Body of pancreas (tissue), 4 donors: ENCODE results near the gene PCGF1. TPM values are rescaled to one million over a fixed set of nuclear protein-coding genes. Genes with fewer than 3 reads are reported as not detected.

ENCODE experiments used
- ATAC-seq: fragments of 150-250 bp; one replicate; pipeline ENCODE4 v1.9.1; 2016
- DNase-seq, 4 donors: peaks; one replicate each; pipeline ENCODE4 v3.0.0-alpha.2; 2019
- H3K27ac ChIP-seq, 4 donors: fragments of 200-600 bp; sonication (generic); 1 replicate in 3 of 4; 2 replicates in 1 of 4; pipeline versions ENCODE4 v1.5.1 to v1.6.1; 2016 to 2019; ENCODE audit warnings: mild to moderate bottlenecking in 1 of 4, mixed read lengths in 1 of 4, moderate library complexity in 1 of 4
- H3K27me3 ChIP-seq, 2 donors: fragments of 200-600 bp; sonication (generic); one replicate each; pipeline ENCODE4 v1.6.0; 2016; ENCODE audit warnings: mild to moderate bottlenecking in 1 of 2
- H3K36me3 ChIP-seq, 2 donors: fragments of 200-600 bp; sonication (generic); replicated peaks in 1 of 2; 2 replicates each; pipeline ENCODE4 v1.5.1; 2016; ENCODE audit warnings: low read depth in 2 of 2; ENCODE audit not compliant: insufficient read depth in 1 of 2
- H3K4me1 ChIP-seq: fragments of 200-600 bp; sonication (generic); one replicate; pipeline ENCODE4 v1.6.0; 2016
- H3K4me3 ChIP-seq, 2 donors: fragments of 200-600 bp; sonication (generic); 1 replicate in 1 of 2; 2 replicates in 1 of 2; pipeline ENCODE4 v1.5.1; 2016 to 2019
- H3K9me3 ChIP-seq, 3 donors: fragments of 200-600 bp; sonication (generic); 1 replicate in 2 of 3; 2 replicates in 1 of 3; pipeline ENCODE4 v1.5.1; 2016
- POLR2A ChIP-seq, 3 donors: fragments of 450-650 bp; IDR thresholded peaks; one replicate each; pipeline ENCODE4 v1.6.1; 2016; ENCODE audit warnings: antibody characterized with exemption in 3 of 3, mild to moderate bottlenecking in 2 of 3
- WGBS, 2 donors: methylation state at CpG; one replicate each; pipeline ENCODE4 v1.1.5; 2017; 5-methylcytosine and 5-hydroxymethylcytosine counted together
- intact Hi-C: fragments of 100-400 bp; cut with DNase I; formaldehyde crosslinking; loops from one replicate; pipeline ENCODE4 v1.15.1; 2023
- total RNA-seq, 2 donors: library from RNA; depleted of rRNA; stranded (reverse); fragments of >200 nt; gene quantifications; one replicate each; pipeline ENCODE4 v1.1.0, GENCODE V29; 2016
- TF ChIP-seq, protein P1 (sequence below), 7 experiments: fragments of 450-650 bp in 4 of 7; fragments of 200-600 bp in 3 of 7; sonication (generic) in 3 of 7; IDR thresholded peaks; one replicate each; pipeline ENCODE4 v1.5.1; 2016 to 2019; ENCODE audit warnings: antibody characterized with exemption in 7 of 7

Gene PCGF1
- total RNA-seq, 2 donors from 2014 or later = 16.5 to 22.3 TPM

DNA sequence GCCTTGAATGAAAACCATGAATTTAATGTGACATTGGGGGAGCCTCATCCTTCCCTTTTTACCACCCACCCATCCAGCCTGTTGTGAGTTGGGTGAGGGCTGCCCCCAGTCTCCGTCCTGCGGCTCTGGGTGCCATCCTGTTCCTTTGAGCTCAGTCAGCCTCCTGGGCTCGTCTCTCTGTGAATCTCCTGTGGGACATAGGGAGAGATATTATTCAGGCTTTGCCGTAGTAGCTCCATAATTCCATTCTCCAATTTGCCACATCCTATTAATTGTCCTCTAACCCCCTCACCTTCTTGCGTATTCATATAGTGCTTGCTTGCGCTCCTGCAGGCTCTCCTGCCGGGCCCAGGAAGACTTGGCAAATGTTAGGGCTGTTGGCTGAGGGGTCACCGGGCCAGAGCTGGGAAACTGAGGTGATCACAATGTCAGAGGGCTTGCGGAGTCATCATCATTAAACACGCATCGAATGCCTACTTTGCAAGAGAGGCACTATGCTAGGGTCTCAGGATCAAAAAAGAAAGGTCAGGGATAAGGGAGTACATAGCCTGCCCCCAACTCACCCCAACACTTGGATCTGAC, 19.2 kb upstream of the PCGF1 start:
- no peak overlapping the region for H3K27ac ChIP-seq
- peaks cover 27% of the 10 kb centered on the region for H3K4me1 ChIP-seq
- no peak for TF ChIP-seq POLR2A (IDR thresholded peaks at IDR 0.05)
- TF ChIP-seq, protein P1, sequence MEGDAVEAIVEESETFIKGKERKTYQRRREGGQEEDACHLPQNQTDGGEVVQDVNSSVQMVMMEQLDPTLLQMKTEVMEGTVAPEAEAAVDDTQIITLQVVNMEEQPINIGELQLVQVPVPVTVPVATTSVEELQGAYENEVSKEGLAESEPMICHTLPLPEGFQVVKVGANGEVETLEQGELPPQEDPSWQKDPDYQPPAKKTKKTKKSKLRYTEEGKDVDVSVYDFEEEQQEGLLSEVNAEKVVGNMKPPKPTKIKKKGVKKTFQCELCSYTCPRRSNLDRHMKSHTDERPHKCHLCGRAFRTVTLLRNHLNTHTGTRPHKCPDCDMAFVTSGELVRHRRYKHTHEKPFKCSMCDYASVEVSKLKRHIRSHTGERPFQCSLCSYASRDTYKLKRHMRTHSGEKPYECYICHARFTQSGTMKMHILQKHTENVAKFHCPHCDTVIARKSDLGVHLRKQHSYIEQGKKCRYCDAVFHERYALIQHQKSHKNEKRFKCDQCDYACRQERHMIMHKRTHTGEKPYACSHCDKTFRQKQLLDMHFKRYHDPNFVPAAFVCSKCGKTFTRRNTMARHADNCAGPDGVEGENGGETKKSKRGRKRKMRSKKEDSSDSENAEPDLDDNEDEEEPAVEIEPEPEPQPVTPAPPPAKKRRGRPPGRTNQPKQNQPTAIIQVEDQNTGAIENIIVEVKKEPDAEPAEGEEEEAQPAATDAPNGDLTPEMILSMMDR (IDR thresholded peaks at IDR 0.05) = no peak
- WGBS, 2 donors = 95 to 99% methylated on average over 11 of the region's 11 CpGs
- no peak overlapping the region for H3K4me3 ChIP-seq
- no peaks in the 10 kb centered on the region for H3K9me3 ChIP-seq
- ATAC-seq (no peak), DNase-seq (no peak)
- H3K36me3 ChIP-seq = peaks cover 0 to 4% of the 10 kb centered on the region in 2 donors
- H3K27me3 ChIP-seq = no peaks in the 10 kb centered on the region
- intact Hi-C loops = loop anchor here (5.0 kb wide), 1 partner anchor 34 kb away; no protein-coding TSS in a partner anchor

DNA sequence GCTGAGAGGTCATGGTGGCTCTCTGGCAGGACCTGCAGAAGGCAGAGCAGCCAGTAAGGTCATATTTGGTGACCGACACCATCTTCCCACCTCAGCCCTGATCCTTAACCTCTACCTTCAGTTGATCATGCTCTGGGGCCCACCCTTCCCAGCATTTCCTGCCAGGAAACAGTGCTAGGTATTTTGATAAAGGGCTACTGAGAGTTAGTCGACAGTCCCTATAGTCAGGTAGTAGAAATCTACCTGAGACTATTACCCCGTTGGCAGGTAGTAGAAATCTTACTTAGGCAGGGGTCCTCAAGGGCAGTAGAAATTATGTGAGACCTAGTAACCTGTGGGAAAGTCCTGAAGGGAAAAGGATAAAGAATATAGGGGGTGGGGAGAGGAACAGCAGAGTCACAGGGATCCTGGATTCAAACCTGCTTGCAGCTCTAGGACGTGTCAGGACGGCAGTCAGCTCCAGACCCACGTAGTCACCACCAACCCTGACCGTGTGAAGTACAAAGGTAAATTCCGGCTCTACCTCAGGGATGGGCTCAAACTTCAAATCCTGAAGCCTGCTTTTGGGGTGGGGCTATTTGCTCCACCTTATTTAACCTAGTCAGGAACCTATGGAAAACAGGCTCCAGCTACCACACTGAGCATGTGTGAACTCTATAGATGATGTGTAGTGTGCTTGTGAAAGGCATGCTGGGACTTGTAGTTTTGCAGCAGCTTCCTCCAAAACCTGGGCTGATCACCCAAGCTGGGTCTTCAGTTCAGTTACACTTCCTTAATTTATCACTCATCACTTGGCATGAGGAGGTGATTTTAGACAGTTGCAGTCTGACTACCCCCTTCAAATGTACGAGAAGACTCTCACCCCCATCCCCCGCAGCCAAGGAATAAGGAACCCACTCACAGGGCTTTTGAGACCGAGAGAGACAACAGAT, 18.5 kb upstream of the PCGF1 start, which contains the start of gene DQX1:
TSS of gene DQX1 (minus strand) at position 515 of the 932 bp plus-strand sequence. CDS start at position 13, 502 bp downstream.
- TF ChIP-seq, protein P1 (IDR thresholded peaks at IDR 0.05) = no peak
- Histone ChIP-seq H3K36me3 (peaks cover 0 to 4% of the 10 kb centered on the region in 2 donors), H3K27ac (no peak within 1 kb of the TSS), H3K27me3 (no peaks in the 10 kb centered on the region), H3K4me3 (no peak within 1 kb of the TSS), H3K9me3 (no peaks in the 10 kb centered on the region), H3K4me1 (peaks cover 22% of the 10 kb centered on the region)
- no peak for DNase-seq
- intact Hi-C loops = loop anchor here (5.0 kb wide), 1 partner anchor 34 kb away; no protein-coding TSS in a partner anchor
- ATAC-seq = no peak
- 84 to 95% methylated on average over 11 of the region's 11 CpGs for WGBS, 2 donors

DNA sequence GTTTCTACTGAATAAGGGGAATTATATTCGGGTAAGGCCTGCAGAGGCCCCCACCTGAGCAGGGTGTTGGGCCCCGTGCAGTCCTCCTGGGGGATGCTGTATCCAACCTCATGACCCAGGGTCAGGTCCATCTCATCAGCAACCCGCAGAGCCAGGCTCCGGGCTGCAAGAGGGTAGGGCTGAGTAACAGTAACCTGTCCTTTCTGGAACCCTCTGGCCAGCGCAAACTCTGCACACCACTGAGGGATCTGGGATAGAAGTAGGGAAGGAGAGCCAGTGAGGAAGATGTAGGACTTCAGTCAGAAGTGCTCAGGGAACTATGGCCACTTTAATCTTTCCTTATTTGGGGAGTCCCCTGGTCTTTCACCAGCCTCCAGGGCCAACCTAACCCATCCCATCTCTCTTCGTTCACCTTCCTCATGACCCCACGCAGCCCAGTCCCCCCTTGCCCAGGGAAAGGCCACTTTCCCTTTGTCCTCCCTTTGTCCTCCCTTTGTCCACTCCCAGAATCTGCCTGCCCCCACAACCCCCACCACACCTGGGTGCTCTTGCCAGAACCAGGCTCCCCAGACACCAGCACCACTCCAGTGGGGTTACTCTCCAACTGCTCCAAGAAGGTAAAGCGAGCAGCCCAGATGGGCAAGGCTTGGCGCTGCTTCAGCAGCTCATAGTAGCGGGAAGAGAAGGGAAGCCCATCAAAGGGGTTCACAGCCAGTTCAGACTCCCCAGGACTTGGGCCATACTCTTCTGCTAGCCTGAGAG, 17.6 kb upstream of the PCGF1 start:
- Histone ChIP-seq H3K27ac (no peak overlapping the region), H3K9me3 (no peaks in the 10 kb centered on the region), H3K4me3 (no peak overlapping the region), H3K36me3 (peaks cover 0 to 4% of the 10 kb centered on the region in 2 donors), H3K4me1 (peaks cover 15% of the 10 kb centered on the region), H3K27me3 (no peaks in the 10 kb centered on the region)
- 88 to 91% methylated on average over 10 of the region's 10 CpGs for WGBS, 2 donors
- ATAC-seq = no peak
- TF ChIP-seq, protein P1 (IDR thresholded peaks at IDR 0.05) = no peak
- TF ChIP-seq POLR2A (IDR thresholded peaks at IDR 0.05) = no peak
- intact Hi-C loops = loop anchor here (5.0 kb wide), 1 partner anchor 33 kb away; no protein-coding TSS in a partner anchor
- DNase-seq = no peak

DNA sequence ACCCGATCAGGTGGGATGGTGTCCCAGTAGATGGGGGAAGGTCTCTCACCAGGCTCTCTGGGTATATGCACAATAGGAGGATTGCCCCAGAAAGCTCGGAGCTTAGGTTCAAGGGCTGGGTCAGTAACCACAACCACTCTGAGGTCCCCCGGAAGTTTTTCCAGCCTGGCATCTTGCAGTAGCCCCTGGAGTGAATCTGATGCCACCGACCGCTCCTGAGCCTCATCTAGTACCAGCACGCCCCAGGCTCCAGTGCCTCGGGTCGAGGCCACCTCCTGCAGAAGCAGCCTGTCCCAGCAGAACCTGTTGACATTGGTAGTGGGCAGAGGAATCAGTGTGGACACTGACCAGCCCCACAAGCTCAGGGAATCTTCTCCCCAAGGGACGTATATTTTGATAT, 16.5 kb upstream of the PCGF1 start:
- WGBS, 2 donors = 75 to 82% methylated on average over 7 to 9 of the region's 9 CpGs
- Histone ChIP-seq H3K27ac (no peak overlapping the region), H3K9me3 (no peaks in the 10 kb centered on the region), H3K4me1 (peaks cover 15% of the 10 kb centered on the region), H3K36me3 (peaks cover 0 to 4% of the 10 kb centered on the region in 2 donors), H3K4me3 (no peak overlapping the region), H3K27me3 (peaks cover 0 to 6% of the 10 kb centered on the region in 2 donors)
- ATAC-seq (no peak), DNase-seq (no peak)
- intact Hi-C loops = no loop called here
- TF ChIP-seq POLR2A (IDR thresholded peaks at IDR 0.05) = no peak
- TF ChIP-seq, protein P1 (IDR thresholded peaks at IDR 0.05) = no peak
